C4-2B (cell line): ENCODE results near the gene TNFRSF1B.

Experiments used
- CTCF ChIP-seq: fragments of 450-650 bp; conservative IDR thresholded peaks from 2 replicates; pipeline ENCODE4 v1.5.1; 2017; ENCODE audit warnings: mild to moderate bottlenecking
- ZFX ChIP-seq: fragments of 450-650 bp; IDR thresholded peaks from 2 replicates; pipeline ENCODE4 v1.6.1; 2017

- TF ChIP-seq CTCF (no peak), ZFX (no peak)
These were observed 40.1 kb downstream of the TNFRSF1B start for GRCh38 chr1:12206792-12207424.
